ENCODE results near the gene NCF2. TPM values are rescaled to one million over a fixed set of nuclear protein-coding genes. Genes with fewer than 3 reads are reported as not detected.

Gene NCF2
- total RNA-seq, 1 experiment from 2014 or later, result 0.10 TPM

Other genes with a start within 250 kb of the NCF2 start
- 0.39 TPM for gene NMNAT2, start 172.1 kb downstream of the NCF2 start, total RNA-seq (2021; ENCODE audit: unreplicated experiment)
- 65.2 TPM for gene SMG7, start 118.0 kb downstream of the NCF2 start, total RNA-seq (2021; ENCODE audit: unreplicated experiment)
- 104 TPM for gene ARPC5, start 45.3 kb upstream of the NCF2 start, total RNA-seq (2021; ENCODE audit: unreplicated experiment)
- gene APOBEC4, start 62.9 kb upstream of the NCF2 start, total RNA-seq (2021; ENCODE audit: unreplicated experiment), result not detected
- gene RGL1, start 214.7 kb upstream of the NCF2 start, total RNA-seq (2021; ENCODE audit: unreplicated experiment), result 0.92 TPM

Measured in Panc1 (cell line).